Rectal smooth muscle tissue (tissue), 1 donor: ENCODE data around the gene SNAPC4.
"Not testable (repeated sequence)": the region's sequence is repeated elsewhere in the genome, so short reads cannot be mapped to it uniquely, and the experiment has no call there.

ENCODE experiments used
- H3K27ac ChIP-seq: one replicate; pipeline ENCODE4 v1.7.0; 2013; ENCODE audit warnings: low read depth, low read length, inconsistent platforms
- H3K27me3 ChIP-seq: one replicate; pipeline ENCODE4 v1.7.0; 2013; ENCODE audit warnings: low read length; ENCODE audit not compliant: control insufficient read depth, insufficient read depth
- H3K36me3 ChIP-seq: one replicate; pipeline ENCODE4 v1.7.0; 2013; ENCODE audit warnings: low read length; ENCODE audit not compliant: control insufficient read depth, insufficient read depth
- H3K4me1 ChIP-seq: one replicate; pipeline ENCODE4 v1.7.0; 2013; ENCODE audit warnings: low read length; ENCODE audit not compliant: control insufficient read depth, insufficient read depth
- H3K4me3 ChIP-seq: one replicate; pipeline ENCODE4 v1.7.0; 2013; ENCODE audit warnings: low read length
- H3K9ac ChIP-seq: one replicate; pipeline ENCODE4 v1.7.0; 2013; ENCODE audit warnings: low read length

SNAPC4 gene

DNA sequence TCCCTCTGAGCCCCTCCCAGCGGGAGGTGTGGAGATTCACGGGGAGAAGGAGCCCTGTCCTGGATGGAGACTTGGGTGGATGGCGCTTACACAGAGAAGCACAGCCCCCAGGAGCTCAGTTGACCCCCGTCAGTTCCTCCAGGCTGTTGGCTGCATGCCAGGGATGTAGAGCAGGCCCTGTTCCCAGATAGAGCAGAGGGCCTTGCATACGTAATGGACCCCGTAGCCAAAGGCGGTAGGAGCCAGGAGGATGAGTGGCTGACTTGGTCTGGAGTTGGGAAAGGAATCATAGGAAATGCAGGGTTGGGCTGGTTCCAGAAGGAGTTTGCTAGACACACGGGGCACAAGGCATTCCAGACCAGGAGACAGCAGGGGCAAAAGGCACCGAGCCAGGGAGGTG is 13.0 kb upstream of the SNAPC4 start:
- H3K27me3 ChIP-seq, result no peaks in the 10 kb centered on the region
- H3K36me3 ChIP-seq, result peaks cover 39% of the 10 kb centered on the region
- H3K4me3 ChIP-seq, result no peak overlapping the region
- no peak overlapping the region for H3K9ac ChIP-seq
- H3K4me1 ChIP-seq, result peaks cover 11% of the 10 kb centered on the region
- H3K27ac ChIP-seq, result no peak overlapping the region

DNA sequence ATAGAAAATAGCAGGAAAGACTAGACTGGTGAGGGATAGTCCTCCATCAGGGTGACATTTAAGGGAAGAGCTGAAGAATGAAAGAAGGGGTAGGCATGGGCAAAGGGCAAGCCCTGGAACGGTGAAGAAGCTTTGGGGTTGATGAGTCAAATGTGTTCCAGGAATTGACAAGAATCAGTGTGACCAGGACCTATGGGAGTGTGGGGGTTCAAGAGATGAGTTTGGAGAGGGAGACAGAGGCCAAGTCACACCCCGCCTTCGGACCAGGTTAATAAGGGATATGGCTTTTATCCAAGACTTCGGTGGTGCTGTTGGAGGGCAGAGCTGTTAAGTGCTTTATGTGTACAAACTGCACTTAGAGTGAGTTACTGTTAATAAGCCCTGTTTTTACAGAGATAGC is 11.4 kb upstream of the SNAPC4 start:
- Histone ChIP-seq H3K27me3 (no peaks in the 10 kb centered on the region), H3K9ac (peak overlapping the region; percentile 75), H3K36me3 (peaks cover 29% of the 10 kb centered on the region)

DNA sequence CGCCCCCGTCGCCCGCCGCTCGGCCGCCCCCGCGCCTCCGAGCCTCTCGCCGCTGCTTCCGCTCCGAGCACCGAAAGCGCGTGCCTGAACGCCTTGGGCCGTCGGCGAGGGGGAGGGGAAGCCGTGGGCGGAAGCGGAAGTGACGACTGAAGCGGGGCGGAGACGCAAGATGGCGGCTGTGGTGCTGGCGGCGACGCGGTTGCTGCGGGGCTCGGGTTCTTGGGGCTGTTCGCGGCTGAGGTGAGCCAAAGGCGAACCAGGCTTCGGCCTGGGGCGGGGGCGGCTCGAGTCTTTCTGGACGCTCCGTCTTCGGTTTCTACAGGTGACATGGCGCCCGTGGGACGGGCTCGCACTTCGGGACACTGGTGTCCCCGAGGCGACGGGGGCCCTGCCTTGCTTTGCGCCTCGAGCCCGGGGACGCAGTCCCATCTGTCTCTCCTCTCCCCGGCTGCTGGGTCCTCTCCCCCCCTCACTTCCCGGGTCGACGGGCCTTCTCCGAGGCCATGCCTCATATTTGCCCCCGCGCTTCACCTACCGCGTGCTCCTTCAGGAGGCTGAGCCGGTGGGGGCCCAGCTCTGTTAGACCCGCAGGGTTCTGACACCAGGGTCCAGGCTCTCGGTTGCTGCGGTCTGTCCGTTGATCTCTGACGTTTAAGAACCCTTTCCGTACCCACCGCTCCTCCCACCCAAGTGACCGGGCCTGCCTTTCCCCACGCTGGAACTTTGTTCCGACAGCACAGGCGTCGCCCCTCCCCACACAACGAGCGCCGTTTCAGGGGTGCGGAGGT is 10.7 kb upstream of the SNAPC4 start, which contains the start of the genes ENTR1 and PMPCA:
TSS of gene ENTR1 (minus strand) at position 115 of the 788 bp plus-strand sequence. CDS start 217 bp downstream, outside the sequence.
TSS of gene PMPCA (plus strand) at position 159 of the 788 bp plus-strand sequence. CDS start at position 170, 11 bp downstream.
- Histone ChIP-seq H3K36me3 (peaks cover 23% of the 10 kb centered on the region), H3K9ac (peak within 1 kb of the TSS; percentile 75), H3K4me3 (peak within 1 kb of the TSS; percentile 96), H3K27me3 (no peaks in the 10 kb centered on the region), H3K4me1 (peaks cover 11% of the 10 kb centered on the region), H3K27ac (peak within 1 kb of the TSS; percentile 75)

More for the DNA sequence above, 11.4 kb upstream of the SNAPC4 start:
- peak overlapping the region; percentile 96 for H3K4me3 ChIP-seq
- H3K4me1 ChIP-seq, result peaks cover 11% of the 10 kb centered on the region
- H3K27ac ChIP-seq, result no peak overlapping the region

DNA sequence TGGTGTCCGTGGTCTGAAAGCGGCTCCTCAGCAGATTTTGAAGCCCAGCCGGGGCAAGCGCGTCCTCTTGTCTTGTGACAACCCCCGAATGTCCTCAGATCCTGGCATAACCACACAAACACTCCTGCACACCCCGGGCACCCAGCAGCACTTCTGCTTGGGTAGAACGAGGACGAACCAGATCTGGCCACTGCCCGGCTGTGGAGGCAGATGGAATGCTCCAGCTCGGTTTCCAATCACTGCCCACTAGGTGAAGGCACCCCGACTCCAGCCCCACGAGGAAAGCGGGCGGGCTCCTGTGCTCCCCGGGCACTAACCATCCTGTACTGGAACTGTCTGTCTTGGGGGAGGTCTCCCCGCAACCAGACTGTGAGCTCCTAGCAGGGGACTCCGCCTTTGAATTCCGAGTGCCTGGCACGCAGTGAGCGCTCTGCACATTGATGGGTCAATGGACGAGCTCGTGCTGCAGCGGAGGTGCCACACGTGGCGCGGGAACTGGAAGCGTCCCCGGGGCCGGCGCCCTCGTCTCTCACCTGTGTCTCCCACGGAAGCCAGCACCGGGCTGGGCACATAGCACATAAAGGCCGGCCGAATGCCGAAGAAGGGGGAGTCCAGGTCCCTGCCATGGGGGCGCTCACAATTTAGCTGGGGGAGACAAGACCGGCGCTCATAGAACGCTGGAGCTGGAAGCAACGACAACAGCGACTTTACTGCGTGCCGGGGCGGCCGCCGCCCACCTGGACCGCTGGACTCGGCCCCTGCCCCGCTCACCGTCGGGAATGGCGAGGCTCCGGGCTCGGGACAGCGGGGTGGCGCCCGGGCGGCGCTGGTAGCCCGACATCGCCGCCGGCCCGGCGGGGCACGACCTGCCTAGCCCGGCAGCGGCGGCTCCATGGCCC is 9.8 kb upstream of the SNAPC4 start:
- Histone ChIP-seq H3K9ac (peak overlapping the region; percentile 59), H3K36me3 (peaks cover 27% of the 10 kb centered on the region), H3K27ac (no peak overlapping the region)

DNA sequence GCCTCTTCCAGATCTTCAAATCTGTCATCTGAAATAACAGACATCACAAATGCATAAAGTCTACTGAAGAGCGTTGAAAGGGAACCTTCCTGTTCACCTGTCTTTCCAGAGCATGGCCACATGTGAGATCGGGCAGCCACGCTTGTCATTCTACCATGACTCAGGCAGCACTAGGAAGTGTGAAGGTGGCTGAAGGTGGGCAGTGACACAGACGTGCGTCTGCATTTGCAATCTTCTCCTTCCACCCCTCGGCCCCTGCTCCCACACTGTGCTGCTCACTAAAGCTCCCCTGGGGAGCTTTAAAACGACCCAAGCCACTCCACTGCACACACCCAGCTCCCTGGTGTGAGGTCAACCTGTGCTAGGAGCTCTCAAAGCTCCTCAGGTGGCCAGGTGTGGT is 7.9 kb upstream of the SNAPC4 start:
- Histone ChIP-seq H3K9ac (no peak overlapping the region), H3K4me3 (no peak overlapping the region), H3K36me3 (peaks cover 16% of the 10 kb centered on the region), H3K4me1 (peaks cover 11% of the 10 kb centered on the region), H3K27me3 (no peaks in the 10 kb centered on the region), H3K27ac (no peak overlapping the region)

More for the DNA sequence above, 9.8 kb upstream of the SNAPC4 start:
- Histone ChIP-seq H3K4me3 (peak overlapping the region; percentile 89), H3K27me3 (no peaks in the 10 kb centered on the region), H3K4me1 (peaks cover 11% of the 10 kb centered on the region)

DNA sequence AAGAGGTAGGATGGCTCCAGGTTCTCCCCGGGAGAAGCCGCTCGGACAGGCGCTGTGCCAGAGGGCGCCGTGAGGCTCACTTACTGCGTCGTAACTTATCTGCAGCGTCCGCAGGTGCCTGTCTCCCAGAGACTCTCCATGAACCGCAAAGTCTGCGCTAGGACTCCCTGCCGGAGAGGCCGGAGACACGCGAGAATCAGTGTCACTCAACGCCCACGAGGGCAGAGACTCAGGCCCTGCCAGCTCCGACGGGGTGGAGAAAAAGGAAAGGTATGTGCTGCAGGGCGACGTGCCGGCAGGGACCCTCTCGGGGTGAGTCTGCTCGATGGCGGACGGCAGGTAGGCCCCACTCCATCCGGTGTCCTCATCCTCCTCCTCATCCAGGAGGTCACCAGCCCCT is 7.1 kb upstream of the SNAPC4 start:
- Histone ChIP-seq H3K4me1 (peaks cover 11% of the 10 kb centered on the region), H3K36me3 (peaks cover 13% of the 10 kb centered on the region)
- H3K27ac ChIP-seq, H3K4me3 ChIP-seq, H3K9ac ChIP-seq, H3K27me3 ChIP-seq: not testable (repeated sequence)

GRCh38 chr9:136405904-136406303 is 5.9 kb upstream of the SNAPC4 start:
- not testable (repeated sequence) for H3K4me1 ChIP-seq, H3K27ac ChIP-seq, H3K4me3 ChIP-seq, H3K27me3 ChIP-seq, H3K9ac ChIP-seq
- peaks cover 13% of the 10 kb centered on the region for H3K36me3 ChIP-seq

- Histone ChIP-seq H3K4me1 (peaks cover 3% of the 10 kb centered on the region), H3K27ac (no peak overlapping the region), H3K27me3 (no peaks in the 10 kb centered on the region), H3K4me3 (no peak overlapping the region), H3K9ac (no peak overlapping the region), H3K36me3 (peaks cover 13% of the 10 kb centered on the region)
These were observed 5.5 kb upstream of the SNAPC4 start for GRCh38 chr9:136405481-136405880.

- no peak overlapping the region for H3K4me3 ChIP-seq
- peaks cover under 1% of the 10 kb centered on the region for H3K4me1 ChIP-seq
- H3K27me3 ChIP-seq, result no peaks in the 10 kb centered on the region
- peaks cover 13% of the 10 kb centered on the region for H3K36me3 ChIP-seq
- no peak overlapping the region for H3K27ac ChIP-seq
- H3K9ac ChIP-seq, result no peak overlapping the region
These were observed 4.8 kb upstream of the SNAPC4 start for GRCh38 chr9:136404801-136405136.

GRCh38 chr9:136403915-136404800 is 4.2 kb upstream of the SNAPC4 start:
- Histone ChIP-seq H3K27ac (no peak overlapping the region), H3K4me1 (peaks cover 4% of the 10 kb centered on the region), H3K4me3 (peak overlapping the region; percentile 7), H3K27me3 (no peaks in the 10 kb centered on the region), H3K9ac (no peak overlapping the region), H3K36me3 (peaks cover 13% of the 10 kb centered on the region)

DNA sequence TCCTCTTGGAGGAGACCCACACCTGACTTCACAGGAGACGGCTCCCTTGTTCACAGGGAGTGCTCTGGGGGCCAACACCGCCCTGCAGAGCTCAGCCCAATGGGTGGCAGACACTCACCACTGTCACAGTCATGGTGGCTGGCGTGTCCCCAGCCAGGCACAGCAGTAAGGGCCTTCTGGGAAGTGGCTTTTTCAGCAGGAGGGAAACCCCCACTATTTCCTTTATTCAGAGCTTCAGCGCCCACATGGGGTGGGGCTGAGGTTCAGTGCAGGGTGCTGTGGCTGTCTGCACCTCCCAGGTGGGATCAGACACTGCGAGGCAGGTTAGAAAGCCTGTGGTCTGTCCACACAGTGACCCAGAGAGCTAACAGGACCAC is 3.6 kb upstream of the SNAPC4 start:
- H3K4me3 ChIP-seq, result peak overlapping the region; percentile 7
- H3K4me1 ChIP-seq, result peaks cover 6% of the 10 kb centered on the region
- H3K27me3 ChIP-seq, result no peaks in the 10 kb centered on the region
- H3K27ac ChIP-seq, result no peak overlapping the region
- peaks cover 13% of the 10 kb centered on the region for H3K36me3 ChIP-seq
- no peak overlapping the region for H3K9ac ChIP-seq

- H3K36me3 ChIP-seq, result peaks cover 13% of the 10 kb centered on the region
- no peak overlapping the region for H3K9ac ChIP-seq
- H3K4me1 ChIP-seq, result peaks cover 6% of the 10 kb centered on the region
- H3K27ac ChIP-seq, result no peak overlapping the region
- H3K27me3 ChIP-seq, result no peaks in the 10 kb centered on the region
- no peak overlapping the region for H3K4me3 ChIP-seq
These were observed 2.1 kb upstream of the SNAPC4 start for GRCh38 chr9:136402067-136402466.
